HEK293 (cell line): Measurements from ENCODE around the gene STIM1.

ENCODE experiments used
- CTCF ChIA-PET: fragments of 350-600 bp; formaldehyde crosslinking; extraction: SDS; loops from one replicate; lab custom pipeline; 2021; ENCODE audit warnings: antibody characterized with exemption; lab: Yijun Ruan, JAX
- POLR2A ChIA-PET: fragments of 300-600 bp; formaldehyde crosslinking; extraction: SDS; loops from one replicate; lab custom pipeline; 2020; ENCODE audit warnings: antibody characterized with exemption, inconsistent platforms; lab: Yijun Ruan, JAX
- H3K27ac ChIP-seq: fragments of 200-500 bp; sonication (Bioruptor generic); 2 replicates; pipeline ENCODE4 v1.5.1; 2014; ENCODE audit warnings: low read depth, low read length, control low read depth, inconsistent platforms; ENCODE audit errors: extremely low read depth
- H3K36me3 ChIP-seq, 2 experiments: fragments of 200-500 bp in 1 of 2; sonication (Bioruptor generic) in 1 of 2; 1 replicate in 1 of 2; 2 replicates in 1 of 2; pipeline ENCODE4 v1.5.1; 2014 to 2017; ENCODE audit warnings: inconsistent platforms in 2 of 2, low read length in 2 of 2; ENCODE audit not compliant: control insufficient read depth in 2 of 2, insufficient read depth in 1 of 2
- H3K4me1 ChIP-seq: fragments of 200-500 bp; sonication (Bioruptor generic); 2 replicates; pipeline ENCODE4 v1.5.1; 2014; ENCODE audit warnings: mild to moderate bottlenecking, low read length, inconsistent platforms; ENCODE audit not compliant: control insufficient read depth, insufficient read depth
- H3K4me3 ChIP-seq: 2 replicates; pipeline ENCODE4 v1.5.1; 2011; ENCODE audit warnings: low read depth, mild to moderate bottlenecking, control low read depth, low read length, moderate library complexity
- H3K9me3 ChIP-seq: fragments of 200-500 bp; sonication (Bioruptor generic); 2 replicates; pipeline ENCODE4 v1.5.1; 2014; ENCODE audit warnings: low read depth, low read length, inconsistent platforms; ENCODE audit not compliant: control insufficient read depth, insufficient read depth
- ELK4 ChIP-seq: IDR thresholded peaks from 2 replicates; pipeline ENCODE4 v1.6.1; 2011; ENCODE audit warnings: mild to moderate bottlenecking, low read depth, low read length, borderline replicate concordance
- GLI4 ChIP-seq: fragments of 450-650 bp; formaldehyde crosslinking; IDR thresholded peaks from 2 replicates; pipeline ENCODE4 v1.5.1; 2016; ENCODE audit warnings: missing biosample characterization, missing genetic modification characterization
- KLF7 ChIP-seq: fragments of 450-650 bp; formaldehyde crosslinking; IDR thresholded peaks from 2 replicates; pipeline ENCODE4 v1.5.1; 2016; ENCODE audit warnings: missing biosample characterization, missing genetic modification characterization, borderline replicate concordance
- ZBTB10 ChIP-seq: fragments of 450-650 bp; formaldehyde crosslinking; IDR thresholded peaks from 2 replicates; pipeline ENCODE4 v1.5.1; 2016; ENCODE audit warnings: missing biosample characterization, missing genetic modification characterization
- ZBTB20 ChIP-seq: fragments of 450-650 bp; formaldehyde crosslinking; IDR thresholded peaks from 2 replicates; pipeline ENCODE4 v1.5.1; 2016; ENCODE audit warnings: missing biosample characterization, missing genetic modification characterization
- ZNF221 ChIP-seq: fragments of 450-650 bp; formaldehyde crosslinking; IDR thresholded peaks from 2 replicates; pipeline ENCODE4 v1.5.1; 2017; ENCODE audit warnings: missing biosample characterization, missing genetic modification characterization, borderline replicate concordance
- ZNF24 ChIP-seq: fragments of 450-650 bp; formaldehyde crosslinking; IDR thresholded peaks from 2 replicates; pipeline ENCODE4 v1.5.1; 2016; ENCODE audit warnings: missing biosample characterization, missing genetic modification characterization
- ZNF248 ChIP-seq: fragments of 450-650 bp; formaldehyde crosslinking; IDR thresholded peaks from 2 replicates; pipeline ENCODE4 v1.5.1; 2017; ENCODE audit warnings: missing biosample characterization, missing genetic modification characterization
- ZNF341 ChIP-seq: fragments of 450-650 bp; formaldehyde crosslinking; IDR thresholded peaks from 2 replicates; pipeline ENCODE4; 2016; ENCODE audit warnings: low read depth, missing biosample characterization, missing genetic modification characterization
- ZNF350 ChIP-seq: fragments of 450-650 bp; formaldehyde crosslinking; IDR thresholded peaks from 2 replicates; pipeline ENCODE4 v1.5.0; 2017; ENCODE audit warnings: missing biosample characterization, mild to moderate bottlenecking, missing genetic modification characterization
- ZNF501 ChIP-seq: fragments of 450-650 bp; formaldehyde crosslinking; IDR thresholded peaks from 2 replicates; pipeline ENCODE4 v1.5.1; 2016; ENCODE audit warnings: missing biosample characterization, missing genetic modification characterization
- ZNF510 ChIP-seq: fragments of 450-650 bp; formaldehyde crosslinking; IDR thresholded peaks from 2 replicates; pipeline ENCODE4 v1.5.1; 2018; ENCODE audit warnings: mild to moderate bottlenecking, missing genetic modification characterization, missing biosample characterization; ENCODE audit not compliant: insufficient replicate concordance
- ZNF600 ChIP-seq: fragments of 450-650 bp; formaldehyde crosslinking; IDR thresholded peaks from 2 replicates; pipeline ENCODE4 v1.5.1; 2016; ENCODE audit warnings: missing biosample characterization, missing genetic modification characterization
- ZSCAN18 ChIP-seq: fragments of 450-650 bp; formaldehyde crosslinking; IDR thresholded peaks from 2 replicates; pipeline ENCODE4 v1.5.1; 2016; ENCODE audit warnings: missing biosample characterization, missing genetic modification characterization
- ZSCAN30 ChIP-seq: fragments of 450-650 bp; IDR thresholded peaks from 2 replicates; pipeline ENCODE4 v1.5.1; 2018; ENCODE audit warnings: missing biosample characterization, mild to moderate bottlenecking, missing genetic modification characterization, moderate library complexity
- ZSCAN4 ChIP-seq: fragments of 450-650 bp; formaldehyde crosslinking; IDR thresholded peaks from 2 replicates; pipeline ENCODE4 v1.5.1; 2017; ENCODE audit warnings: missing biosample characterization, missing genetic modification characterization
- TF ChIP-seq, protein P1 (sequence below): fragments of 450-650 bp; formaldehyde crosslinking; IDR thresholded peaks from 2 replicates; pipeline ENCODE4 v1.5.1; 2016; ENCODE audit warnings: missing biosample characterization, missing genetic modification characterization
- TF ChIP-seq, protein P2 (sequence below): fragments of 450-650 bp; formaldehyde crosslinking; conservative IDR thresholded peaks from 2 replicates; pipeline ENCODE4 v1.5.1; 2016; ENCODE audit warnings: low read depth, missing biosample characterization, missing genetic modification characterization
- TF ChIP-seq, protein P3 (sequence below): fragments of 450-650 bp; formaldehyde crosslinking; IDR thresholded peaks from 2 replicates; pipeline ENCODE4 v1.5.1; 2017; ENCODE audit warnings: missing biosample characterization, mild to moderate bottlenecking, missing genetic modification characterization, moderate library complexity

Gene STIM1

GRCh38 chr11:3838504-3838903, 17.0 kb upstream of the STIM1 start:
- H3K9me3 ChIP-seq: no peaks in the 10 kb centered on the region
- no peak overlapping the region for H3K27ac ChIP-seq
- ChIA-PET CTCF (interaction anchor here (1.1 to 19.6 kb wide), 4 partner anchors 11 to 231 kb away, joined by 3 to 589 read pairs (median 24); partner anchors contain the start of genes PGAP2 and STIM1), POLR2A (no interaction called here)
- no peaks in the 10 kb centered on the region for H3K4me1 ChIP-seq
- H3K4me3 ChIP-seq: no peak overlapping the region
- peaks cover 0 to 31% of the 10 kb centered on the region in 2 experiments; a peak in 1 of 3 replicates for H3K36me3 ChIP-seq
- TF ChIP-seq ZNF341 (tag by site-specific recombination): no peak
- no peak for TF ChIP-seq KLF7 (tag by site-specific recombination)
- TF ChIP-seq GLI4: no peak
- no peak for TF ChIP-seq ZSCAN18 (tag by site-specific recombination)
- TF ChIP-seq ZSCAN30 (tag by site-specific recombination): no peak
- no peak for TF ChIP-seq ZNF600 (tag by site-specific recombination)
- TF ChIP-seq ZNF221 (tag by site-specific recombination): no peak
- TF ChIP-seq ZNF510: no peak
- no peak for TF ChIP-seq ZSCAN4 (tag by site-specific recombination)
- TF ChIP-seq, protein P1, sequence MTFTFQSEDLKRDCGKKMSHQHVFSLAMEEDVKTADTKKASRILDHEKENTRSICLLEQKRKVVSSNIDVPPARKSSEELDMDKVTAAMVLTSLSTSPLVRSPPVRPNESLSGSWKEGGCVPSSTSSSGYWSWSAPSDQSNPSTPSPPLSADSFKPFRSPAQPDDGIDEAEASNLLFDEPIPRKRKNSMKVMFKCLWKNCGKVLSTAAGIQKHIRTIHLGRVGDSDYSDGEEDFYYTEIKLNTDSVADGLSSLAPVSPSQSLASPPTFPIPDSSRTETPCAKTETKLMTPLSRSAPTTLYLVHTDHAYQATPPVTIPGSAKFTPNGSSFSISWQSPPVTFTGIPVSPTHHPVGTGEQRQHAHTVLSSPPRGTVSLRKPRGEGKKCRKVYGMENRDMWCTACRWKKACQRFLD (tag by site-specific recombination): no peak
- no peak for TF ChIP-seq ZBTB10 (tag by site-specific recombination)

DNA sequence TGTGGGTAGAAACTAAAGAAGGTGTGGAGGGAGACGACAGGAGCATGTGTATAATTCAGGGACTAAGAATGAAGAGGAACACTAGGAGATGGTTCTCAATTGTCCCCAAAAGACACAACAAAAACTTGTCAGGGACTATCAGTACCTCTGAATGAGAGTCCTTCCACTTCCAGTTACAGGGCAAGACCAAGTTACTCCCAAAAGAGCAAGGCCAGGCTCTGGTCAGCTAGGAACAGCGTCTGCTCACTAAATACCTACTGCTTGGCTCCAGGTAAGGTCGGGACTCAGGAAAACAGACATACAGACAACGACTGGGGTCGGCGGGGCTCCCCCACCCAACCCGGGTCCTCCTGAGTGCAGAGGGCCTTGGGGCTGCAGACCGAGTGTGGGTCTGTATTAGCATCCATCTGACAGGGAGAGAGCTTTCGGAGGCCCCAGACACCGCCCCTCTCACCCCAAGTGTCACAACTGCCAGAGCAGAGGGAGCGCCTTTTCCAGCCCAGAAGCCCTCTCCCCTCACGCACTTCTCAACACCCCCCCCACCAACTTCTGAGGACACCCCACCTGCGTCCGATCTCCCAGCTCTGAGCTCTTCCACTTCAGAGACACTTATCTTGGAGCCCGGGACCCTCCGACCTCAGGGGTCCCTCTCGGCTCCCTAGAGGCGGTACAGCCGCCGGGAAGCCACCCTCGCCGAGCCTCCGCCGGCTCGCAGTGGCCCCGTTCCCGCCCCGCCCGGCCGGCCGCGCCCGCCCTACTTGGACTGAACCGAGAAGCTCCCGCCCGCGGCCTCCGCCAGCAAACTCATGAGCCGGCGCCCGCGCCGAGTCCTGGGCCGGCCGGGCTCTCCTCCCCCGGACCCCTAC, 15.2 kb upstream of the STIM1 start:
- no peaks in the 10 kb centered on the region for H3K4me1 ChIP-seq
- ChIA-PET CTCF (interaction anchor here (1.1 to 19.6 kb wide), 7 partner anchors 8 to 230 kb away, joined by 3 to 589 read pairs (median 9); partner anchors contain the start of gene STIM1), POLR2A (interaction anchor here (0.6 to 3.7 kb wide), 10 partner anchors 9 to 1132 kb away, joined by 3 to 45 read pairs (median 8); partner anchors contain the start of genes PGAP2 and STIM1)
- 0 out of 2 replicates have a peak overlapping the region, but pooled peaks have one; percentile 7 for H3K27ac ChIP-seq
- H3K36me3 ChIP-seq: peaks cover 0 to 16% of the 10 kb centered on the region in 2 experiments; a peak in 1 of 3 replicates
- no peaks in the 10 kb centered on the region for H3K9me3 ChIP-seq
- peak overlapping the region; percentile 67 for H3K4me3 ChIP-seq
- TF ChIP-seq ZNF350 (tag by site-specific recombination) (no peak), ZNF248 (tag by site-specific recombination) (no peak), ZNF341 (tag by site-specific recombination) (peak; percentile 48), ZNF501 (tag by site-specific recombination) (no peak), ZBTB20 (tag by site-specific recombination) (peak; percentile 35; the same call in 1 of the 2 replicates), ZNF24 (tag by site-specific recombination) (no peak), ELK4 (no peak)
- TF ChIP-seq, protein P2, sequence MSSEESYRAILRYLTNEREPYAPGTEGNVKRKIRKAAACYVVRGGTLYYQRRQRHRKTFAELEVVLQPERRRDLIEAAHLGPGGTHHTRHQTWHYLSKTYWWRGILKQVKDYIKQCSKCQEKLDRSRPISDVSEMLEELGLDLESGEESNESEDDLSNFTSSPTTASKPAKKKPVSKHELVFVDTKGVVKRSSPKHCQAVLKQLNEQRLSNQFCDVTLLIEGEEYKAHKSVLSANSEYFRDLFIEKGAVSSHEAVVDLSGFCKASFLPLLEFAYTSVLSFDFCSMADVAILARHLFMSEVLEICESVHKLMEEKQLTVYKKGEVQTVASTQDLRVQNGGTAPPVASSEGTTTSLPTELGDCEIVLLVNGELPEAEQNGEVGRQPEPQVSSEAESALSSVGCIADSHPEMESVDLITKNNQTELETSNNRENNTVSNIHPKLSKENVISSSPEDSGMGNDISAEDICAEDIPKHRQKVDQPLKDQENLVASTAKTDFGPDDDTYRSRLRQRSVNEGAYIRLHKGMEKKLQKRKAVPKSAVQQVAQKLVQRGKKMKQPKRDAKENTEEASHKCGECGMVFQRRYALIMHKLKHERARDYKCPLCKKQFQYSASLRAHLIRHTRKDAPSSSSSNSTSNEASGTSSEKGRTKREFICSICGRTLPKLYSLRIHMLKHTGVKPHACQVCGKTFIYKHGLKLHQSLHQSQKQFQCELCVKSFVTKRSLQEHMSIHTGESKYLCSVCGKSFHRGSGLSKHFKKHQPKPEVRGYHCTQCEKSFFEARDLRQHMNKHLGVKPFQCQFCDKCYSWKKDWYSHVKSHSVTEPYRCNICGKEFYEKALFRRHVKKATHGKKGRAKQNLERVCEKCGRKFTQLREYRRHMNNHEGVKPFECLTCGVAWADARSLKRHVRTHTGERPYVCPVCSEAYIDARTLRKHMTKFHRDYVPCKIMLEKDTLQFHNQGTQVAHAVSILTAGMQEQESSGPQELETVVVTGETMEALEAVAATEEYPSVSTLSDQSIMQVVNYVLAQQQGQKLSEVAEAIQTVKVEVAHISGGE (tag by site-specific recombination): no peak; the same call in 1 of the 2 replicates
- TF ChIP-seq, protein P3, sequence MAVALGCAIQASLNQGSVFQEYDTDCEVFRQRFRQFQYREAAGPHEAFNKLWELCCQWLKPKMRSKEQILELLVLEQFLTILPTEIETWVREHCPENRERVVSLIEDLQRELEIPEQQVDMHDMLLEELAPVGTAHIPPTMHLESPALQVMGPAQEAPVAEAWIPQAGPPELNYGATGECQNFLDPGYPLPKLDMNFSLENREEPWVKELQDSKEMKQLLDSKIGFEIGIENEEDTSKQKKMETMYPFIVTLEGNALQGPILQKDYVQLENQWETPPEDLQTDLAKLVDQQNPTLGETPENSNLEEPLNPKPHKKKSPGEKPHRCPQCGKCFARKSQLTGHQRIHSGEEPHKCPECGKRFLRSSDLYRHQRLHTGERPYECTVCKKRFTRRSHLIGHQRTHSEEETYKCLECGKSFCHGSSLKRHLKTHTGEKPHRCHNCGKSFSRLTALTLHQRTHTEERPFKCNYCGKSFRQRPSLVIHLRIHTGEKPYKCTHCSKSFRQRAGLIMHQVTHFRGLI: peak; percentile 41; the same call in 1 of the 2 replicates
